Neutrophil (primary cell): ENCODE measurements around the gene LDLRAD4.

Source experiments
- H3K27ac ChIP-seq: fragments of 200-600 bp; sonication (generic); 2 replicates; pipeline ENCODE4 v1.5.1; 2016; ENCODE audit warnings: mild to moderate bottlenecking, moderate library complexity
- H3K27me3 ChIP-seq: fragments of 200-600 bp; sonication (generic); 2 replicates; pipeline ENCODE4 v1.6.0; 2016; ENCODE audit warnings: mild to moderate bottlenecking
- H3K36me3 ChIP-seq: fragments of 200-600 bp; sonication (generic); 2 replicates; pipeline ENCODE4 v1.5.1; 2017
- H3K4me1 ChIP-seq, 2 experiments: fragments of 200-600 bp in 1 of 2; sonication (generic) in 1 of 2; 1 replicate in 1 of 2; 2 replicates in 1 of 2; pipeline versions ENCODE4 v1.5.1 to v1.6.1; 2013 to 2016; ENCODE audit warnings: low read depth in 1 of 2, low read length in 1 of 2, mild to moderate bottlenecking in 1 of 2, moderate library complexity in 1 of 2; ENCODE audit not compliant: control insufficient read depth in 1 of 2, insufficient read depth in 1 of 2
- H3K4me3 ChIP-seq, 2 experiments: fragments of 200-600 bp in 1 of 2; sonication (generic) in 1 of 2; 1 replicate in 1 of 2; 2 replicates in 1 of 2; pipeline ENCODE4 v1.5.1; 2013 to 2016; ENCODE audit warnings: low read depth in 1 of 2, low read length in 1 of 2, mild to moderate bottlenecking in 1 of 2, moderate library complexity in 1 of 2
- H3K9me3 ChIP-seq: fragments of 200-600 bp; sonication (generic); 2 replicates; pipeline ENCODE4 v1.5.1; 2016
- CTCF ChIP-seq: fragments of 200-600 bp; sonication (generic); IDR thresholded peaks from 2 replicates; pipeline ENCODE4 v1.5.1; 2016; ENCODE audit warnings: antibody characterized with exemption

LDLRAD4 gene

GRCh38 chr18:13286456-13287125, 68.0 kb downstream of the LDLRAD4 start:
- no peaks in the 10 kb centered on the region for H3K36me3 ChIP-seq
- H3K4me1 ChIP-seq, result no peaks in the 10 kb centered on the region
- no peak overlapping the region for H3K4me3 ChIP-seq
- H3K27me3 ChIP-seq, result no peaks in the 10 kb centered on the region
- H3K9me3 ChIP-seq, result no peaks in the 10 kb centered on the region
- TF ChIP-seq CTCF, result no peak
- no peak overlapping the region for H3K27ac ChIP-seq

GRCh38 chr18:13287372-13287771, 68.8 kb downstream of the LDLRAD4 start:
- TF ChIP-seq CTCF, result no peak
- H3K4me3 ChIP-seq, result no peak overlapping the region
- H3K27ac ChIP-seq, result no peak overlapping the region

GRCh38 chr18:13288509-13289133, 70.1 kb downstream of the LDLRAD4 start:
- no peak overlapping the region for H3K27ac ChIP-seq
- H3K36me3 ChIP-seq, result no peaks in the 10 kb centered on the region
- no peaks in the 10 kb centered on the region for H3K27me3 ChIP-seq
- H3K4me1 ChIP-seq, result no peaks in the 10 kb centered on the region
- H3K4me3 ChIP-seq, result no peak overlapping the region
- TF ChIP-seq CTCF, result no peak
- H3K9me3 ChIP-seq, result no peaks in the 10 kb centered on the region

More at GRCh38 chr18:13287372-13287771, 68.8 kb downstream of the LDLRAD4 start:
- Histone ChIP-seq H3K4me1 (no peaks in the 10 kb centered on the region), H3K36me3 (no peaks in the 10 kb centered on the region), H3K27me3 (no peaks in the 10 kb centered on the region), H3K9me3 (no peaks in the 10 kb centered on the region)

- H3K4me1 ChIP-seq, result no peaks in the 10 kb centered on the region
- no peak for TF ChIP-seq CTCF
- no peak overlapping the region for H3K4me3 ChIP-seq
- H3K27ac ChIP-seq, result no peak overlapping the region
- no peaks in the 10 kb centered on the region for H3K36me3 ChIP-seq
- H3K9me3 ChIP-seq, result no peaks in the 10 kb centered on the region
- no peaks in the 10 kb centered on the region for H3K27me3 ChIP-seq
These were observed 71.1 kb downstream of the LDLRAD4 start for GRCh38 chr18:13289481-13290205.

- H3K4me1 ChIP-seq, result no peaks in the 10 kb centered on the region
- no peak overlapping the region for H3K27ac ChIP-seq
- TF ChIP-seq CTCF, result no peak
- no peaks in the 10 kb centered on the region for H3K36me3 ChIP-seq
- no peak overlapping the region for H3K4me3 ChIP-seq
- H3K27me3 ChIP-seq, result no peaks in the 10 kb centered on the region
- H3K9me3 ChIP-seq, result no peaks in the 10 kb centered on the region
These were observed 72.3 kb downstream of the LDLRAD4 start for GRCh38 chr18:13290856-13291271.
